Sigmoid colon (tissue), 4 donors: ENCODE data around the gene PTPRD.

Source experiments
- POLR2A ChIP-seq, 2 donors: fragments of 450-650 bp; IDR thresholded peaks; one replicate each; pipeline ENCODE4 v1.6.1; 2016; ENCODE audit warnings: antibody characterized with exemption in 2 of 2, mild to moderate bottlenecking in 2 of 2, moderate library complexity in 2 of 2
- POLR2AphosphoS5 ChIP-seq, 4 donors: sonication (generic); formaldehyde crosslinking; IDR thresholded peaks; one replicate each; pipeline ENCODE4 v1.6.1; 2017; ENCODE audit warnings: antibody characterized with exemption in 4 of 4
- TF ChIP-seq, protein P1 (sequence below), 4 experiments: fragments of 450-650 bp in 3 of 4; fragments of 200-600 bp in 1 of 4; IDR thresholded peaks; one replicate each; pipeline ENCODE4 v1.5.1; 2016 to 2019; ENCODE audit warnings: antibody characterized with exemption in 4 of 4, mild to moderate bottlenecking in 3 of 4, moderate library complexity in 2 of 4

DNA sequence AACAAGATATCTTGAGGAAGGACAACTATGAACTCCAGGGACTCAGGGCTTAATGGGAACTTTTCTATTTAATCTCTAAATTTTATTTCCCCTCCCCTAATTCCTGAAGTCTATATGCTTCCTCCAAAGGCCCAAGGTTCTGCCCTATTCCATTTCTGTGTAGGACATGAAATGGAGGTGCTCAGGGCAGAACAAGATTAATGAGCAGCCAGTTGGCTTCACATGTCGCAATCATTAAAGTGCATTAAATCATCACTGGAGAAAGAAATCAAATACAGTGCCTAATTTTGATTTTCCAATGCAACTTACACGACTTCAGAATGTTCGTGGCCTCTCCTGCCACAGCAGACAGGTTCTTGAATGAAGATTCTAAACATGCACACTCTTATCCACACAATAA lies 862.1 kb downstream of the PTPRD start:
- TF ChIP-seq POLR2AphosphoS5 (IDR thresholded peaks at IDR 0.05) (no peak), POLR2A (IDR thresholded peaks at IDR 0.05) (no peak)
- TF ChIP-seq, protein P1, sequence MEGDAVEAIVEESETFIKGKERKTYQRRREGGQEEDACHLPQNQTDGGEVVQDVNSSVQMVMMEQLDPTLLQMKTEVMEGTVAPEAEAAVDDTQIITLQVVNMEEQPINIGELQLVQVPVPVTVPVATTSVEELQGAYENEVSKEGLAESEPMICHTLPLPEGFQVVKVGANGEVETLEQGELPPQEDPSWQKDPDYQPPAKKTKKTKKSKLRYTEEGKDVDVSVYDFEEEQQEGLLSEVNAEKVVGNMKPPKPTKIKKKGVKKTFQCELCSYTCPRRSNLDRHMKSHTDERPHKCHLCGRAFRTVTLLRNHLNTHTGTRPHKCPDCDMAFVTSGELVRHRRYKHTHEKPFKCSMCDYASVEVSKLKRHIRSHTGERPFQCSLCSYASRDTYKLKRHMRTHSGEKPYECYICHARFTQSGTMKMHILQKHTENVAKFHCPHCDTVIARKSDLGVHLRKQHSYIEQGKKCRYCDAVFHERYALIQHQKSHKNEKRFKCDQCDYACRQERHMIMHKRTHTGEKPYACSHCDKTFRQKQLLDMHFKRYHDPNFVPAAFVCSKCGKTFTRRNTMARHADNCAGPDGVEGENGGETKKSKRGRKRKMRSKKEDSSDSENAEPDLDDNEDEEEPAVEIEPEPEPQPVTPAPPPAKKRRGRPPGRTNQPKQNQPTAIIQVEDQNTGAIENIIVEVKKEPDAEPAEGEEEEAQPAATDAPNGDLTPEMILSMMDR (IDR thresholded peaks at IDR 0.05), result no peak
